Panc1 (cell line): ENCODE results near the gene SPRR2A. TPM values are rescaled to one million over a fixed set of nuclear protein-coding genes. Genes with fewer than 3 reads are reported as not detected.

Experiments used
- ATAC-seq: fragments of 200-7000 bp; cut with Tn5 transposase; 2 replicates; pipeline ENCODE4 v1.9.1; 2020; ENCODE audit warnings: mild to moderate bottlenecking, moderate library complexity
- BruUV-seq: library from RNA; stranded (reverse); fragments of 400-500 nt; replicated peaks from 2 replicates; lab custom pipeline; 2021; lab: Mats Ljungman, UMichigan
- CTCF ChIA-PET: fragments of 300-600 bp; sonication (Branson Sonifier 250); formaldehyde crosslinking; loops from one replicate; lab custom pipeline; 2022; ENCODE audit warnings: antibody characterized with exemption; lab: Charles Lee
- POLR2A ChIA-PET: fragments of 300-600 bp; sonication (Branson Sonifier 250); formaldehyde crosslinking; loops from one replicate; lab custom pipeline; 2022; ENCODE audit warnings: antibody characterized with exemption; lab: Charles Lee
- DNase-seq: peaks from one replicate; pipeline ENCODE4 v3.0.0-alpha.2; 2010; ENCODE audit warnings: low read depth, low spot score
- H3K27ac ChIP-seq: 2 replicates; pipeline ENCODE4 v1.5.1; 2011; ENCODE audit warnings: mild to moderate bottlenecking, low read length, inconsistent platforms
- H3K27me3 ChIP-seq: fragments of 200-500 bp; sonication (Bioruptor generic); 2 replicates; pipeline ENCODE4 v1.6.0; 2014; ENCODE audit warnings: low read length, inconsistent platforms; ENCODE audit not compliant: control insufficient read depth, insufficient read depth
- H3K36me3 ChIP-seq: fragments of 200-500 bp; sonication (Bioruptor generic); 2 replicates; pipeline ENCODE4 v1.5.1; 2014; ENCODE audit warnings: inconsistent platforms, mild to moderate bottlenecking, low read length, moderate library complexity; ENCODE audit not compliant: control insufficient read depth, insufficient read depth
- H3K4me1 ChIP-seq: 2 replicates; pipeline ENCODE4 v1.5.1; 2011; ENCODE audit warnings: inconsistent platforms, mild to moderate bottlenecking, low read length, moderate library complexity; ENCODE audit not compliant: control insufficient read depth, insufficient read depth
- H3K4me3 ChIP-seq, 2 experiments: 2 replicates each; pipeline ENCODE4 v1.5.1; 2011 to 2012; ENCODE audit warnings: low read depth in 2 of 2, low read length in 2 of 2, mild to moderate bottlenecking in 2 of 2, inconsistent platforms in 1 of 2, moderate library complexity in 1 of 2
- H3K9me3 ChIP-seq: fragments of 200-500 bp; sonication (Bioruptor generic); 2 replicates; pipeline ENCODE4 v1.5.1; 2014; ENCODE audit warnings: low read depth, mild to moderate bottlenecking, inconsistent platforms, low read length, moderate library complexity; ENCODE audit not compliant: control insufficient read depth, insufficient read depth
- CTCF ChIP-seq: fragments of 450-650 bp; IDR thresholded peaks from 2 replicates; pipeline ENCODE4 v1.5.1; 2017; ENCODE audit warnings: mild to moderate bottlenecking
- POLR2AphosphoS5 ChIP-seq: IDR thresholded peaks from 2 replicates; pipeline ENCODE4 v1.6.1; 2012; ENCODE audit warnings: mild to moderate bottlenecking, low read depth, low read length, moderate library complexity
- REST ChIP-seq, 2 experiments: IDR thresholded peaks; 2 replicates each; pipeline ENCODE4 v1.6.1; 2011 to 2012; ENCODE audit warnings: low read depth in 2 of 2, control low read depth in 1 of 2, low read length in 1 of 2, mild to moderate bottlenecking in 1 of 2, moderate library complexity in 1 of 2; ENCODE audit not compliant: insufficient read depth in 1 of 2
- SIN3A ChIP-seq: IDR thresholded peaks from 2 replicates; pipeline ENCODE4 v1.6.1; 2012; ENCODE audit warnings: low read depth, mild to moderate bottlenecking, low read length, moderate library complexity, borderline replicate concordance; ENCODE audit not compliant: insufficient read depth
- TCF7L2 ChIP-seq: IDR thresholded peaks from 2 replicates; pipeline ENCODE4 v1.6.1; 2011; ENCODE audit warnings: mild to moderate bottlenecking, low read depth, low read length, inconsistent platforms
- in situ Hi-C: cut with HindIII; loops from 2 replicates; pipeline ENCODE4 v1.10.0; 2016; ENCODE audit warnings: low sequenced_read_pairs, low pct_unique_long_range_greater_than_20kb
- intact Hi-C: fragments of 100-400 bp; cut with micrococcal nuclease; formaldehyde crosslinking; loops from one replicate; pipeline ENCODE4 v1.10.0; 2022; ENCODE audit not compliant: unreplicated experiment
- total RNA-seq: library from RNA; stranded (reverse); gene quantifications from one replicate; pipeline ENCODE4 v1.2.1, GENCODE V29; 2021; ENCODE audit not compliant: unreplicated experiment

SPRR2A gene
- total RNA-seq, 1 experiment from 2014 or later = not detected

DNA sequence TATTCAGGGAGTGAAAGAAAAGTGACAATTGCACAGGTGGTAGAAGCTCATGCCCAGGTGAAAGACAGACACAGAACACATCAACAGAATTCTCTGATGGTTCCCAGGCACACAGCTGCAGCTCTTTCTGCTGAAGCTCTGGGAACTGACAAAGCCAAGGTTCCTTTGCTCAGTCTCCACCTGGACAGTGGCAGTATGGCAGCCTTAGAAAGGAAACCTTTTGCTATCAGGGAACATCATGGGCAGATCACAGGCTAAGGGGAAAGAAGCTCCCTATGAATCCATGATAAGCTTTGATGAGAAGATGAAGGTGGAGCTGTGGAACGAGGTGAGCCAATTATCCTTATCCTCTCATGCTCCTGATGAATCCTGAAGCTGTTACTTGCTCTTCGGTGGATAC, 12.9 kb upstream of the SPRR2A start:
- ATAC-seq = no peak

More for the DNA sequence above, 12.9 kb upstream of the SPRR2A start:
- no peaks in the 10 kb centered on the region for H3K27me3 ChIP-seq
- DNase-seq = no peak
- ChIA-PET POLR2A (no interaction called here), CTCF (no interaction called here)
- intact Hi-C loops = no loop called here
- H3K4me3 ChIP-seq = no peak overlapping the region
- no peak for TF ChIP-seq TCF7L2
- no peak for TF ChIP-seq CTCF
- TF ChIP-seq POLR2AphosphoS5 = no peak
- no peak for TF ChIP-seq REST (IDR thresholded peaks at IDR 0.05; ENCODE audit: insufficient read depth in 1 of 2, low read depth in 2 of 2, low read length in 1 of 2)
- no peak for TF ChIP-seq SIN3A
- no peaks in the 10 kb centered on the region for H3K9me3 ChIP-seq
- no TSS peak for BruUV-seq
- no peaks in the 10 kb centered on the region for H3K36me3 ChIP-seq
- H3K27ac ChIP-seq = no peak overlapping the region
- in situ Hi-C loops = no loop called here
- no peaks in the 10 kb centered on the region for H3K4me1 ChIP-seq
